Measurements from ENCODE around the gene RAB30. TPM values are rescaled to one million over a fixed set of nuclear protein-coding genes. Genes with fewer than 3 reads are reported as not detected.

The RAB30 gene
- polyA plus RNA-seq, 1 donor from 2014 or later, result 36.4 TPM

- Histone ChIP-seq H3K4me3 (ENCODE audit: low read length) (no peak overlapping the region), H3F3A (ENCODE audit: insufficient read depth, low read length, poor library complexity, severe bottlenecking) (no peaks in the 10 kb centered on the region), H3K9me2 (ENCODE audit: insufficient read depth, low read length) (no peaks in the 10 kb centered on the region), H4K20me1 (ENCODE audit: insufficient read depth) (no peaks in the 10 kb centered on the region), H3K36me3 (ENCODE audit: insufficient read depth, low read length) (peaks cover 9% of the 10 kb centered on the region), H3K4me2 (ENCODE audit: low read length) (no peak overlapping the region), H3K27ac (ENCODE audit: low read length) (no peak overlapping the region), H3K27me3 (ENCODE audit: insufficient read depth, low read depth, low read length) (no peaks in the 10 kb centered on the region), H3K9ac (ENCODE audit: low read length) (no peak overlapping the region), H3K79me2 (replicated peaks; ENCODE audit: insufficient read depth, low read length) (no peaks in the 10 kb centered on the region), H3K9me3 (ENCODE audit: low read length) (no peaks in the 10 kb centered on the region), H2AFZ (ENCODE audit: low read depth, low read length) (no peak overlapping the region)
- TF ChIP-seq SMC3 (conservative IDR thresholded peaks at IDR 0.05; ENCODE audit: poor library complexity) (no peak), EZH2 (IDR thresholded peaks at IDR 0.05; ENCODE audit: borderline replicate concordance, insufficient read depth, low read length, poor library complexity, severe bottlenecking) (no peak), TAF1 (IDR thresholded peaks at IDR 0.05; ENCODE audit: low read depth) (no peak), RAD21 (conservative IDR thresholded peaks at IDR 0.05) (no peak), CTCF (IDR thresholded peaks at IDR 0.05; ENCODE audit: poor library complexity, severe bottlenecking) (no peak), MXI1 (conservative IDR thresholded peaks at IDR 0.05; ENCODE audit: poor library complexity, severe bottlenecking) (no peak), REST (IDR thresholded peaks at IDR 0.05; ENCODE audit: borderline replicate concordance) (no peak), EP300 (conservative IDR thresholded peaks at IDR 0.05; ENCODE audit: poor library complexity, severe bottlenecking) (no peak), POLR2AphosphoS5 (IDR thresholded peaks at IDR 0.05) (no peak)
These were observed 89.8 kb downstream of the RAB30 start for GRCh38 chr11:82981852-82982251.

- no peak overlapping the region for H3K4me2 ChIP-seq (ENCODE audit: low read length)
- no peak overlapping the region for H3K9ac ChIP-seq (ENCODE audit: low read length)
- no peaks in the 10 kb centered on the region for H3F3A ChIP-seq (ENCODE audit: insufficient read depth, low read length, poor library complexity, severe bottlenecking)
- H3K36me3 ChIP-seq (ENCODE audit: insufficient read depth, low read length), result peaks cover 9% of the 10 kb centered on the region
- H3K9me3 ChIP-seq (ENCODE audit: low read length), result no peaks in the 10 kb centered on the region
- no peaks in the 10 kb centered on the region for H3K9me2 ChIP-seq (ENCODE audit: insufficient read depth, low read length)
- no peaks in the 10 kb centered on the region for H3K27me3 ChIP-seq (ENCODE audit: insufficient read depth, low read depth, low read length)
- no peak for TF ChIP-seq REST (IDR thresholded peaks at IDR 0.05; ENCODE audit: borderline replicate concordance)
- TF ChIP-seq CTCF (IDR thresholded peaks at IDR 0.05; ENCODE audit: poor library complexity, severe bottlenecking), result no peak
- no peak for TF ChIP-seq EP300 (conservative IDR thresholded peaks at IDR 0.05; ENCODE audit: poor library complexity, severe bottlenecking)
- no peak for TF ChIP-seq POLR2AphosphoS5 (IDR thresholded peaks at IDR 0.05)
- no peak for TF ChIP-seq SMC3 (conservative IDR thresholded peaks at IDR 0.05; ENCODE audit: poor library complexity)
- TF ChIP-seq MXI1 (conservative IDR thresholded peaks at IDR 0.05; ENCODE audit: poor library complexity, severe bottlenecking), result no peak
- no peak for TF ChIP-seq TAF1 (IDR thresholded peaks at IDR 0.05; ENCODE audit: low read depth)
- no peak for TF ChIP-seq RAD21 (conservative IDR thresholded peaks at IDR 0.05)
- no peak for TF ChIP-seq EZH2 (IDR thresholded peaks at IDR 0.05; ENCODE audit: borderline replicate concordance, insufficient read depth, low read length, poor library complexity, severe bottlenecking)
- no peak overlapping the region for H2AFZ ChIP-seq (ENCODE audit: low read depth, low read length)
- H3K4me3 ChIP-seq (ENCODE audit: low read length), result no peak overlapping the region
- H4K20me1 ChIP-seq (ENCODE audit: insufficient read depth), result no peaks in the 10 kb centered on the region
- H3K27ac ChIP-seq (ENCODE audit: low read length), result no peak overlapping the region
- H3K79me2 ChIP-seq (replicated peaks; ENCODE audit: insufficient read depth, low read length), result no peaks in the 10 kb centered on the region
These were observed 90.8 kb downstream of the RAB30 start for GRCh38 chr11:82980947-82981346.
